Thyroid gland (tissue), 4 donors: ENCODE measurements around the gene ATXN7. TPM values are rescaled to one million over a fixed set of nuclear protein-coding genes. Genes with fewer than 3 reads are reported as not detected.

Experiments used
- DNase-seq, 2 donors: peaks; one replicate each; pipeline ENCODE4 v3.0.0-alpha.2; 2019
- H3K27ac ChIP-seq, 3 donors: fragments of 200-600 bp; sonication (generic); 1 replicate in 2 of 3; 2 replicates in 1 of 3; pipeline ENCODE4 v1.5.1; 2016 to 2019; ENCODE audit warnings: mild to moderate bottlenecking in 1 of 3, moderate library complexity in 1 of 3
- H3K27me3 ChIP-seq: fragments of 200-600 bp; sonication (generic); one replicate; pipeline ENCODE4 v1.5.1; 2019
- H3K36me3 ChIP-seq, 2 donors: fragments of 200-600 bp; sonication (generic); one replicate each; pipeline ENCODE4 v1.5.1; 2016 to 2019
- H3K4me1 ChIP-seq, 2 donors: fragments of 200-600 bp; sonication (generic); one replicate each; pipeline ENCODE4 v1.5.1; 2017 to 2019
- H3K4me3 ChIP-seq, 3 donors: fragments of 200-600 bp; sonication (generic); replicated peaks in 1 of 3; 1 replicate in 2 of 3; 2 replicates in 1 of 3; pipeline ENCODE4 v1.5.1; 2016; ENCODE audit warnings: mild to moderate bottlenecking in 1 of 3
- H3K9me3 ChIP-seq: fragments of 200-600 bp; sonication (generic); one replicate; pipeline ENCODE4 v1.5.1; 2017
- POLR2A ChIP-seq, 2 donors: fragments of 450-650 bp; IDR thresholded peaks; one replicate each; pipeline ENCODE4 v1.6.1; 2017; ENCODE audit warnings: antibody characterized with exemption in 2 of 2, mild to moderate bottlenecking in 2 of 2, moderate library complexity in 1 of 2
- WGBS, 2 donors: methylation state at CpG; one replicate each; pipeline ENCODE4 v1.1.5; 2017; 5-methylcytosine and 5-hydroxymethylcytosine counted together
- intact Hi-C: fragments of 100-400 bp; cut with DNase I; formaldehyde crosslinking; loops from one replicate; pipeline ENCODE4 v1.15.1; 2023
- total RNA-seq, 4 donors: library from RNA; depleted of rRNA; stranded (reverse); fragments of >200 nt; gene quantifications; one replicate each; pipeline ENCODE4 v1.2.3, GENCODE V29; 2016
- TF ChIP-seq, protein P1 (sequence below), 6 experiments: fragments of 200-600 bp in 3 of 6; fragments of 450-650 bp in 3 of 6; sonication (generic) in 3 of 6; IDR thresholded peaks; one replicate each; pipeline ENCODE4 v1.5.1; 2016 to 2019; ENCODE audit warnings: antibody characterized with exemption in 6 of 6, mild to moderate bottlenecking in 2 of 6, inconsistent platforms in 1 of 6, moderate library complexity in 1 of 6

Gene ATXN7, protein sequence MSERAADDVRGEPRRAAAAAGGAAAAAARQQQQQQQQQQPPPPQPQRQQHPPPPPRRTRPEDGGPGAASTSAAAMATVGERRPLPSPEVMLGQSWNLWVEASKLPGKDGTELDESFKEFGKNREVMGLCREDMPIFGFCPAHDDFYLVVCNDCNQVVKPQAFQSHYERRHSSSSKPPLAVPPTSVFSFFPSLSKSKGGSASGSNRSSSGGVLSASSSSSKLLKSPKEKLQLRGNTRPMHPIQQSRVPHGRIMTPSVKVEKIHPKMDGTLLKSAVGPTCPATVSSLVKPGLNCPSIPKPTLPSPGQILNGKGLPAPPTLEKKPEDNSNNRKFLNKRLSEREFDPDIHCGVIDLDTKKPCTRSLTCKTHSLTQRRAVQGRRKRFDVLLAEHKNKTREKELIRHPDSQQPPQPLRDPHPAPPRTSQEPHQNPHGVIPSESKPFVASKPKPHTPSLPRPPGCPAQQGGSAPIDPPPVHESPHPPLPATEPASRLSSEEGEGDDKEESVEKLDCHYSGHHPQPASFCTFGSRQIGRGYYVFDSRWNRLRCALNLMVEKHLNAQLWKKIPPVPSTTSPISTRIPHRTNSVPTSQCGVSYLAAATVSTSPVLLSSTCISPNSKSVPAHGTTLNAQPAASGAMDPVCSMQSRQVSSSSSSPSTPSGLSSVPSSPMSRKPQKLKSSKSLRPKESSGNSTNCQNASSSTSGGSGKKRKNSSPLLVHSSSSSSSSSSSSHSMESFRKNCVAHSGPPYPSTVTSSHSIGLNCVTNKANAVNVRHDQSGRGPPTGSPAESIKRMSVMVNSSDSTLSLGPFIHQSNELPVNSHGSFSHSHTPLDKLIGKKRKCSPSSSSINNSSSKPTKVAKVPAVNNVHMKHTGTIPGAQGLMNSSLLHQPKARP
- total RNA-seq: 10 to 100 TPM; 23.2 to 51.8 (median 33.8) TPM

GRCh38 chr3:63863150-63864007 is at the start of gene ATXN7, which contains the start of gene THOC7:
Gene ATXN7, plus strand, starts transcription at chr3:63863867. Its CDS starts 48,732 bp downstream, at chr3:63912599.
Gene THOC7, minus strand, starts transcription at chr3:63863805. Its CDS starts 15 bp downstream, at chr3:63863790.
- Histone ChIP-seq H3K9me3 (no peaks in the 10 kb centered on the region), H3K27ac (peak within 1 kb of the TSS; percentile 86 to 93 (median 87)), H3K4me1 (peaks cover 14% of the 10 kb centered on the region in 2 donors), H3K4me3 (peak within 1 kb of the TSS; percentile 68 to 97 (median 93)), H3K36me3 (no peaks in the 10 kb centered on the region), H3K27me3 (no peaks in the 10 kb centered on the region)
- 1% methylated on average over 32 to 41 of the region's 98 CpGs for WGBS, 2 donors
- peak; percentile 58 to 64 for DNase-seq
- TF ChIP-seq, protein P1, sequence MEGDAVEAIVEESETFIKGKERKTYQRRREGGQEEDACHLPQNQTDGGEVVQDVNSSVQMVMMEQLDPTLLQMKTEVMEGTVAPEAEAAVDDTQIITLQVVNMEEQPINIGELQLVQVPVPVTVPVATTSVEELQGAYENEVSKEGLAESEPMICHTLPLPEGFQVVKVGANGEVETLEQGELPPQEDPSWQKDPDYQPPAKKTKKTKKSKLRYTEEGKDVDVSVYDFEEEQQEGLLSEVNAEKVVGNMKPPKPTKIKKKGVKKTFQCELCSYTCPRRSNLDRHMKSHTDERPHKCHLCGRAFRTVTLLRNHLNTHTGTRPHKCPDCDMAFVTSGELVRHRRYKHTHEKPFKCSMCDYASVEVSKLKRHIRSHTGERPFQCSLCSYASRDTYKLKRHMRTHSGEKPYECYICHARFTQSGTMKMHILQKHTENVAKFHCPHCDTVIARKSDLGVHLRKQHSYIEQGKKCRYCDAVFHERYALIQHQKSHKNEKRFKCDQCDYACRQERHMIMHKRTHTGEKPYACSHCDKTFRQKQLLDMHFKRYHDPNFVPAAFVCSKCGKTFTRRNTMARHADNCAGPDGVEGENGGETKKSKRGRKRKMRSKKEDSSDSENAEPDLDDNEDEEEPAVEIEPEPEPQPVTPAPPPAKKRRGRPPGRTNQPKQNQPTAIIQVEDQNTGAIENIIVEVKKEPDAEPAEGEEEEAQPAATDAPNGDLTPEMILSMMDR (IDR thresholded peaks at IDR 0.05): no peak
- TF ChIP-seq POLR2A (IDR thresholded peaks at IDR 0.05): peak in 1 of 2 donors; percentile 58
- intact Hi-C loops: loop anchor here (10.0 kb wide), 1 partner anchor 51 kb away; the partner anchor contains the start of gene SCAANT1

GRCh38 chr3:63814237-63814636 is 49.4 kb upstream of the ATXN7 start:
- DNase-seq: no peak
- Histone ChIP-seq H3K4me1 (no peaks in the 10 kb centered on the region), H3K27me3 (no peaks in the 10 kb centered on the region), H3K27ac (no peak overlapping the region), H3K36me3 (no peaks in the 10 kb centered on the region), H3K9me3 (no peaks in the 10 kb centered on the region), H3K4me3 (no peak overlapping the region)
- whole genome bisulfite sequencing, 2 donors: 91% methylated on average over 3 of the region's 3 CpGs
- TF ChIP-seq, protein P1 (IDR thresholded peaks at IDR 0.05): no peak
- no peak for TF ChIP-seq POLR2A (IDR thresholded peaks at IDR 0.05)
- intact Hi-C loops: no loop called here

DNA sequence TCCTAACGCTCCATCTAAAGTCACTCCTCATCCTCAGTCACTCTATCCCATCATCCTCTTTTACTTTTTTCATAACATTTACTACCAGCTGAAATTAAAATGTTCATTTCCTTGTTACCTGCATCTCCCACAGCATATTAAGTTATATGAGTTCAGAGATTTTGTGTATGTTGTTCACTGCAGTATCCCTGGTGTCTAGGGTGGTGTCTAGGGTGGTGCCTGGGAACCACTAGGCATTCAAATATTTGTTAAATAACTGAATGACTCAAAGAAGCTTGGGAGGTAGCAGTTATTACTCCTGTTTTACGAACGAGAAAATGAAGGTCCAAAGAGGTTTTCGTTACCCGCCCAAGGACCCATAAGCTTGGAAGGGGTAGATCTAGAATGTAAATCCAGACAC is 46.4 kb upstream of the ATXN7 start:
- 93 to 95% methylated on average over 5 of the region's 5 CpGs for WGBS, 2 donors

More for the DNA sequence above, 46.4 kb upstream of the ATXN7 start:
- intact Hi-C loops: loop anchor here (5.0 kb wide), 1 partner anchor 465 kb away; no protein-coding TSS in a partner anchor
- Histone ChIP-seq H3K4me1 (no peaks in the 10 kb centered on the region), H3K4me3 (no peak overlapping the region), H3K27ac (no peak overlapping the region), H3K36me3 (no peaks in the 10 kb centered on the region), H3K9me3 (no peaks in the 10 kb centered on the region), H3K27me3 (no peaks in the 10 kb centered on the region)
- TF ChIP-seq POLR2A (IDR thresholded peaks at IDR 0.05): no peak
- TF ChIP-seq, protein P1 (IDR thresholded peaks at IDR 0.05): no peak
- DNase-seq: no peak
